GM18909 (cell line): ENCODE measurements around the gene PLAC1.

Source experiments
- ATAC-seq: cut with Tn5 transposase; IDR thresholded peaks from one replicate; pipeline ENCODE4 v1.9.1; 2021; ENCODE audit warnings: mild to moderate bottlenecking; ENCODE audit not compliant: unreplicated experiment, poor library complexity

PLAC1 gene

GRCh38 chrX:134658002-134658759 is at the start of gene PLAC1:
Gene PLAC1, minus strand, starts transcription at chrX:134658471. Its CDS starts 91,789 bp downstream, at chrX:134566682.
- ATAC-seq, result no peak

- no peak for ATAC-seq
Observed at GRCh38 chrX:134706138-134706537, 47.9 kb upstream of the PLAC1 start.

GRCh38 chrX:134695999-134696398 is 37.7 kb upstream of the PLAC1 start:
- no peak for ATAC-seq

GRCh38 chrX:134694333-134695322 is 36.4 kb upstream of the PLAC1 start:
- no peak for ATAC-seq

GRCh38 chrX:134693644-134694043 is 35.4 kb upstream of the PLAC1 start:
- ATAC-seq, result no peak

- ATAC-seq, result no peak
Observed at GRCh38 chrX:134692990-134693389, 34.7 kb upstream of the PLAC1 start.

- no peak for ATAC-seq
Observed at GRCh38 chrX:134692233-134692632, 34.0 kb upstream of the PLAC1 start.

- ATAC-seq, result no peak
Observed at GRCh38 chrX:134691453-134691852, 33.2 kb upstream of the PLAC1 start.

GRCh38 chrX:134688839-134689238 is 30.6 kb upstream of the PLAC1 start:
- no peak for ATAC-seq

- ATAC-seq, result no peak
Observed at GRCh38 chrX:134688031-134688823, 30.0 kb upstream of the PLAC1 start.

- no peak for ATAC-seq
Observed at GRCh38 chrX:134685668-134686067, 27.4 kb upstream of the PLAC1 start.

- ATAC-seq, result no peak
Observed at GRCh38 chrX:134684956-134685355, 26.7 kb upstream of the PLAC1 start.

GRCh38 chrX:134683351-134684005 is 25.2 kb upstream of the PLAC1 start:
- no peak for ATAC-seq

- ATAC-seq, result no peak
Observed at GRCh38 chrX:134682081-134682480, 23.8 kb upstream of the PLAC1 start.

- no peak for ATAC-seq
Observed at GRCh38 chrX:134679644-134680043, 21.4 kb upstream of the PLAC1 start.

- no peak for ATAC-seq
Observed at GRCh38 chrX:134679221-134679620, 20.9 kb upstream of the PLAC1 start.

- ATAC-seq, result no peak
Observed at GRCh38 chrX:134677332-134677731, 19.1 kb upstream of the PLAC1 start.

- ATAC-seq, result no peak
Observed at GRCh38 chrX:134676436-134676835, 18.2 kb upstream of the PLAC1 start.

- ATAC-seq, result no peak
Observed at GRCh38 chrX:134673123-134673522, 14.9 kb upstream of the PLAC1 start.

GRCh38 chrX:134672101-134672500 is 13.8 kb upstream of the PLAC1 start:
- no peak for ATAC-seq
